ENCODE data around the gene ZMYND8.
"Not testable (repeated sequence)": the region's sequence is repeated elsewhere in the genome, so short reads cannot be mapped to it uniquely, and the experiment has no call there.

Gene ZMYND8

GRCh38 chr20:47370850-47371782 lies 14.6 kb upstream of the ZMYND8 start:
- DNase-seq, result no peak

- DNase-seq, result no peak
Observed at GRCh38 chr20:47370214-47370613, 13.7 kb upstream of the ZMYND8 start.

- no peak for DNase-seq
Observed at GRCh38 chr20:47368301-47368700, 11.8 kb upstream of the ZMYND8 start.

GRCh38 chr20:47366301-47366700 lies 9.8 kb upstream of the ZMYND8 start:
- DNase-seq, result not testable (repeated sequence)

- DNase-seq, result no peak
Observed at GRCh38 chr20:47365023-47365764, 8.7 kb upstream of the ZMYND8 start.

- DNase-seq, result no peak
Observed at GRCh38 chr20:47362361-47363219, 6.1 kb upstream of the ZMYND8 start.

- no peak for DNase-seq
Observed at GRCh38 chr20:47361057-47361915, 4.8 kb upstream of the ZMYND8 start.

GRCh38 chr20:47360297-47361056 lies 4.0 kb upstream of the ZMYND8 start:
- DNase-seq, result no peak

GRCh38 chr20:47359530-47360296 lies 3.2 kb upstream of the ZMYND8 start:
- DNase-seq, result no peak

- no peak for DNase-seq
Observed at GRCh38 chr20:47358672-47359529, 2.4 kb upstream of the ZMYND8 start.

- no peak for DNase-seq
Observed at GRCh38 chr20:47358039-47358671, 1.7 kb upstream of the ZMYND8 start.

- peak; percentile 80 for DNase-seq
Observed at GRCh38 chr20:47357296-47358038, 968 bp upstream of the ZMYND8 start.

GRCh38 chr20:47356220-47356525 lies 326 bp downstream of the ZMYND8 start:
- no peak for DNase-seq

GRCh38 chr20:47355489-47356219 lies 845 bp downstream of the ZMYND8 start:
- no peak for DNase-seq

GRCh38 chr20:47354714-47355488 lies 1.6 kb downstream of the ZMYND8 start:
- DNase-seq, result no peak

- no peak for DNase-seq
Observed at GRCh38 chr20:47354464-47354713, 2.1 kb downstream of the ZMYND8 start.

All from stimulated activated CD8-positive, alpha-beta memory T cell treated with anti-CD3 and anti-CD28 coated beads, Interleukin-4, amount 100 ng/mL, for 48 hours (primary cell).